Endothelial cell of umbilical vein (primary cell): Measurements from ENCODE around the gene AK5. TPM values are rescaled to one million over a fixed set of nuclear protein-coding genes. Genes with fewer than 3 reads are reported as not detected.
A peak's percentile ranks its signal among the peaks of the same experiment; 100 is the strongest.

Experiments used
- BruUV-seq: library from RNA; stranded (reverse); fragments of 400-500 nt; replicated peaks from 2 replicates; lab custom pipeline; 2021; lab: Mats Ljungman, UMichigan
- CTCF ChIA-PET: fragments of 300-600, 350-600 bp; sonication (Branson Sonifier 250); formaldehyde crosslinking; loops from one replicate; lab custom pipeline; 2021; ENCODE audit warnings: antibody characterized with exemption, inconsistent platforms; lab: Charles Lee
- POLR2A ChIA-PET: fragments of 300-600, 350-600 bp; sonication (Branson Sonifier 250); formaldehyde crosslinking; loops from one replicate; lab custom pipeline; 2021; ENCODE audit warnings: antibody characterized with exemption, inconsistent platforms; lab: Charles Lee
- DNase-seq: peaks from one replicate; pipeline ENCODE4 v3.0.0-alpha.2; 2011; ENCODE audit warnings: low read depth, low spot score
- FAIRE-seq: peaks from 2 replicates; lab custom pipeline; 2011; peaks lifted over from hg19 to GRCh38; lab: Jason Lieb, UNC
- H2AFZ ChIP-seq: 2 replicates; pipeline ENCODE4 v1.6.0; 2012; ENCODE audit warnings: low read depth, low read length, control low read depth, inconsistent platforms
- H3K27ac ChIP-seq: 2 replicates; pipeline ENCODE4 v1.5.1; 2011; ENCODE audit warnings: low read depth, mild to moderate bottlenecking, control low read depth, low read length, moderate library complexity; ENCODE audit not compliant: insufficient read depth
- H3K27me3 ChIP-seq, 2 experiments: 2 replicates each; pipeline versions ENCODE4 v1.6.0 to v1.6.1; 2011; ENCODE audit warnings: low read length in 2 of 2, mixed read lengths in 1 of 2; ENCODE audit not compliant: control insufficient read depth in 2 of 2, insufficient read depth in 2 of 2
- H3K36me3 ChIP-seq, 2 experiments: 2 replicates in 1 of 2; 3 replicates in 1 of 2; pipeline ENCODE4 v1.5.1; 2011; ENCODE audit warnings: low read length in 2 of 2, mild to moderate bottlenecking in 1 of 2, moderate library complexity in 1 of 2; ENCODE audit not compliant: control insufficient read depth in 2 of 2, insufficient read depth in 2 of 2; ENCODE audit errors: extremely low read depth in 1 of 2
- H3K4me1 ChIP-seq: 3 replicates; pipeline ENCODE4 v1.5.1; 2011; ENCODE audit warnings: mild to moderate bottlenecking, low read length; ENCODE audit not compliant: control insufficient read depth, insufficient read depth; ENCODE audit errors: extremely low read depth
- H3K4me2 ChIP-seq: 2 replicates; pipeline ENCODE4 v1.6.1; 2011; ENCODE audit warnings: low read length, control low read depth, mixed read lengths; ENCODE audit not compliant: insufficient read depth
- H3K4me3 ChIP-seq, 3 experiments: fragments of 200-600 bp in 1 of 3; sonication (generic), shearing (Covaris generic) in 1 of 3; replicated peaks in 1 of 3; 2 replicates each; pipeline ENCODE4 v1.5.1; 2011 to 2016; ENCODE audit warnings: control low read depth in 3 of 3, low read length in 3 of 3, mild to moderate bottlenecking in 2 of 3, inconsistent platforms in 1 of 3, low read depth in 1 of 3, moderate library complexity in 1 of 3; ENCODE audit not compliant: insufficient read depth in 1 of 3
- H3K79me2 ChIP-seq: 2 replicates; pipeline ENCODE4 v1.6.0; 2012; ENCODE audit warnings: low read length, inconsistent platforms; ENCODE audit not compliant: control insufficient read depth, insufficient read depth
- H3K9ac ChIP-seq: replicated peaks from 2 replicates; pipeline ENCODE3; 2011; ENCODE audit warnings: low read length, control low read depth; ENCODE audit not compliant: insufficient read depth; ENCODE audit errors: extremely low read depth
- H3K9me1 ChIP-seq: replicated peaks from 3 replicates; pipeline ENCODE4 v1.6.0; 2011; ENCODE audit warnings: mild to moderate bottlenecking, low read length; ENCODE audit not compliant: control insufficient read depth, insufficient read depth; ENCODE audit errors: extremely low read depth
- H3K9me3 ChIP-seq: replicated peaks from 2 replicates; pipeline ENCODE4 v1.5.1; 2012; ENCODE audit warnings: low read length, inconsistent platforms; ENCODE audit not compliant: control insufficient read depth, insufficient read depth
- H4K20me1 ChIP-seq: replicated peaks from 2 replicates; pipeline ENCODE3; 2011; ENCODE audit warnings: mild to moderate bottlenecking, low read length; ENCODE audit not compliant: control insufficient read depth, insufficient read depth; ENCODE audit errors: extremely low read depth
- FOS ChIP-seq: IDR thresholded peaks from 2 replicates; pipeline ENCODE4 v1.6.1; 2011; ENCODE audit warnings: mild to moderate bottlenecking, low read length, moderate library complexity, borderline replicate concordance; ENCODE audit not compliant: insufficient read depth
- JUN ChIP-seq: IDR thresholded peaks from 2 replicates; pipeline ENCODE4 v1.6.1; 2011; ENCODE audit warnings: borderline replicate concordance, low read depth; ENCODE audit not compliant: insufficient read length, insufficient read depth
- MAX ChIP-seq: IDR thresholded peaks from 2 replicates; pipeline ENCODE4 v1.6.1; 2011; ENCODE audit not compliant: insufficient read depth, insufficient read length
- MYC ChIP-seq: IDR thresholded peaks from one replicate; pipeline ENCODE4 v1.6.1; 2011; ENCODE audit warnings: mild to moderate bottlenecking, low read depth, low read length
- POLR2AphosphoS5 ChIP-seq: IDR thresholded peaks from 2 replicates; pipeline ENCODE4 v1.6.1; 2012; ENCODE audit warnings: low read depth, mild to moderate bottlenecking, control low read depth, low read length, moderate library complexity; ENCODE audit not compliant: insufficient read depth
- dilution Hi-C: fragments of 300-500 bp; cut with MboI; formaldehyde crosslinking; loops from one replicate; pipeline ENCODE4 v1.15.0; 2019; ENCODE audit warnings: low sequenced_read_pairs; ENCODE audit not compliant: extremely low pct_ligation_motif_present
- intact Hi-C: fragments of 100-400 bp; cut with micrococcal nuclease; formaldehyde crosslinking; loops from one replicate; pipeline ENCODE4 v1.10.0; 2022
- polyA plus RNA-seq, 4 experiments: library from polyadenylated mRNA; depleted of rRNA in 3 of 4; stranded (reverse) in 3 of 4; unstranded in 1 of 4; fragments of >200 nt; gene quantifications; 2 replicates each; pipeline versions ENCODE4 v1.2.1 to v1.2.3, GENCODE V29; 2011 to 2012; ENCODE audit warnings: missing spikeins in 1 of 4
- total RNA-seq: library from RNA; stranded (reverse); gene quantifications from 2 replicates; pipeline ENCODE4 v1.2.3, GENCODE V29; 2021
- TF ChIP-seq, protein P1 (sequence below), 2 donors: IDR thresholded peaks; 1 replicate in 1 of 2; 2 replicates in 1 of 2; pipeline ENCODE4 v1.5.1; 2011; ENCODE audit warnings: low read length in 2 of 2, mild to moderate bottlenecking in 2 of 2, moderate library complexity in 2 of 2, control low read depth in 1 of 2, inconsistent platforms in 1 of 2, low read depth in 1 of 2; ENCODE audit not compliant: insufficient read depth in 1 of 2; ENCODE audit errors: extremely low read depth in 1 of 2

The AK5 gene
- total and polyA plus RNA-seq, 2 donors (not counting 3 experiments of a cell fraction or from before 2014, with no cell fraction given) = 5.0 to 7.5 TPM

- H4K20me1 ChIP-seq = no peaks in the 10 kb centered on the region
- no peak overlapping the region for H3K4me3 ChIP-seq
- no peaks in the 10 kb centered on the region for H3K79me2 ChIP-seq
- intact Hi-C loops (no loop called here), dilution Hi-C loops (no loop called here)
- no peak overlapping the region for H2AFZ ChIP-seq
- CTCF ChIA-PET = interaction anchor here (0.5 kb wide), 2 partner anchors 145 to 511 kb away, joined by 3 to 4 read pairs; no protein-coding TSS in a partner anchor
- H3K27me3 ChIP-seq = no peaks in the 10 kb centered on the region
- no peaks in the 10 kb centered on the region for H3K9me3 ChIP-seq
- TF ChIP-seq, protein P1, sequence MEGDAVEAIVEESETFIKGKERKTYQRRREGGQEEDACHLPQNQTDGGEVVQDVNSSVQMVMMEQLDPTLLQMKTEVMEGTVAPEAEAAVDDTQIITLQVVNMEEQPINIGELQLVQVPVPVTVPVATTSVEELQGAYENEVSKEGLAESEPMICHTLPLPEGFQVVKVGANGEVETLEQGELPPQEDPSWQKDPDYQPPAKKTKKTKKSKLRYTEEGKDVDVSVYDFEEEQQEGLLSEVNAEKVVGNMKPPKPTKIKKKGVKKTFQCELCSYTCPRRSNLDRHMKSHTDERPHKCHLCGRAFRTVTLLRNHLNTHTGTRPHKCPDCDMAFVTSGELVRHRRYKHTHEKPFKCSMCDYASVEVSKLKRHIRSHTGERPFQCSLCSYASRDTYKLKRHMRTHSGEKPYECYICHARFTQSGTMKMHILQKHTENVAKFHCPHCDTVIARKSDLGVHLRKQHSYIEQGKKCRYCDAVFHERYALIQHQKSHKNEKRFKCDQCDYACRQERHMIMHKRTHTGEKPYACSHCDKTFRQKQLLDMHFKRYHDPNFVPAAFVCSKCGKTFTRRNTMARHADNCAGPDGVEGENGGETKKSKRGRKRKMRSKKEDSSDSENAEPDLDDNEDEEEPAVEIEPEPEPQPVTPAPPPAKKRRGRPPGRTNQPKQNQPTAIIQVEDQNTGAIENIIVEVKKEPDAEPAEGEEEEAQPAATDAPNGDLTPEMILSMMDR (IDR thresholded peaks at IDR 0.05; ENCODE audit: extremely low read depth in 1 of 2, insufficient read depth in 1 of 2, low read depth in 1 of 2, low read length in 2 of 2) = no peak
- TF ChIP-seq JUN (no peak), MYC (no peak), MAX (no peak), POLR2AphosphoS5 (no peak), FOS (no peak)
- POLR2A ChIA-PET = no interaction called here
- H3K4me2 ChIP-seq = no peak overlapping the region
- FAIRE-seq (no peak), DNase-seq (peak; percentile 48)
- H3K36me3 ChIP-seq = no peaks in the 10 kb centered on the region
- peaks cover 2% of the 10 kb centered on the region for H3K4me1 ChIP-seq
- H3K27ac ChIP-seq = no peak overlapping the region
- no TSS peak for BruUV-seq
- H3K9me1 ChIP-seq = no peaks in the 10 kb centered on the region
- H3K9ac ChIP-seq = no peak overlapping the region
Measured at GRCh38 chr1:77392486-77392885, 110.7 kb downstream of the AK5 start.
